ENCODE results near the gene LEF1.
A peak's percentile ranks its signal among the peaks of the same experiment; 100 is the strongest.

LEF1 gene

GRCh38 chr4:108172231-108172752, 3.6 kb upstream of the LEF1 start:
- TF ChIP-seq ZNF70 (CRISPR knock-in tag; IDR thresholded peaks at IDR 0.05) (peak; percentile 47; the same call in 1 of the 2 replicates), CSDC2 (CRISPR knock-in tag; IDR thresholded peaks at IDR 0.05) (no peak), TCF4 (CRISPR knock-in tag; IDR thresholded peaks at IDR 0.05; ENCODE audit: borderline replicate concordance) (no peak), GLIS3 (CRISPR knock-in tag; IDR thresholded peaks at IDR 0.05) (no peak), TSHZ2 (CRISPR knock-in tag; IDR thresholded peaks at IDR 0.05) (0 out of 2 replicates have a peak, but pooled peaks have one; percentile 10), TOX (CRISPR knock-in tag; IDR thresholded peaks at IDR 0.05; ENCODE audit: borderline replicate concordance) (no peak), BACH2 (CRISPR knock-in tag; IDR thresholded peaks at IDR 0.05; ENCODE audit: borderline replicate concordance) (no peak), CSRNP3 (CRISPR knock-in tag; IDR thresholded peaks at IDR 0.05) (no peak), RARB (CRISPR knock-in tag; IDR thresholded peaks at IDR 0.05) (no peak), ZC3H10 (CRISPR knock-in tag; IDR thresholded peaks at IDR 0.05) (no peak)
- TF ChIP-seq, protein P1, sequence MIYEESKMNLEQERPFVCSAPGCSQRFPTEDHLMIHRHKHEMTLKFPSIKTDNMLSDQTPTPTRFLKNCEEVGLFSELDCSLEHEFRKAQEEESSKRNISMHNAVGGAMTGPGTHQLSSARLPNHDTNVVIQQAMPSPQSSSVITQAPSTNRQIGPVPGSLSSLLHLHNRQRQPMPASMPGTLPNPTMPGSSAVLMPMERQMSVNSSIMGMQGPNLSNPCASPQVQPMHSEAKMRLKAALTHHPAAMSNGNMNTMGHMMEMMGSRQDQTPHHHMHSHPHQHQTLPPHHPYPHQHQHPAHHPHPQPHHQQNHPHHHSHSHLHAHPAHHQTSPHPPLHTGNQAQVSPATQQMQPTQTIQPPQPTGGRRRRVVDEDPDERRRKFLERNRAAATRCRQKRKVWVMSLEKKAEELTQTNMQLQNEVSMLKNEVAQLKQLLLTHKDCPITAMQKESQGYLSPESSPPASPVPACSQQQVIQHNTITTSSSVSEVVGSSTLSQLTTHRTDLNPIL (CRISPR knock-in tag; IDR thresholded peaks at IDR 0.05; ENCODE audit: low read depth), result no peak
- peak; percentile 43 for ATAC-seq

GRCh38 chr4:108171339-108172230, 2.9 kb upstream of the LEF1 start:
- no peak for ATAC-seq
- TF ChIP-seq GLIS3 (CRISPR knock-in tag; IDR thresholded peaks at IDR 0.05), result no peak
- no peak for TF ChIP-seq BACH2 (CRISPR knock-in tag; IDR thresholded peaks at IDR 0.05; ENCODE audit: borderline replicate concordance)
- TF ChIP-seq ARNTL (CRISPR knock-in tag; IDR thresholded peaks at IDR 0.05; ENCODE audit: borderline replicate concordance, low read depth), result no peak
- no peak for TF ChIP-seq ISL1 (CRISPR knock-in tag; IDR thresholded peaks at IDR 0.05)
- no peak for TF ChIP-seq CSRNP3 (CRISPR knock-in tag; IDR thresholded peaks at IDR 0.05)
- no peak for TF ChIP-seq TSHZ2 (CRISPR knock-in tag; IDR thresholded peaks at IDR 0.05)
- TF ChIP-seq, protein P1 (CRISPR knock-in tag; IDR thresholded peaks at IDR 0.05; ENCODE audit: low read depth), result no peak
- no peak for TF ChIP-seq ZFP3 (CRISPR knock-in tag; IDR thresholded peaks at IDR 0.05)
- no peak for TF ChIP-seq ZNF565 (CRISPR knock-in tag; conservative IDR thresholded peaks at IDR 0.05; ENCODE audit: low read depth)
- no peak for TF ChIP-seq TOX (CRISPR knock-in tag; IDR thresholded peaks at IDR 0.05; ENCODE audit: borderline replicate concordance)
- TF ChIP-seq ZC3H10 (CRISPR knock-in tag; IDR thresholded peaks at IDR 0.05), result no peak
- TF ChIP-seq CSDC2 (CRISPR knock-in tag; IDR thresholded peaks at IDR 0.05), result no peak
- no peak for TF ChIP-seq ESRRG (CRISPR knock-in tag; IDR thresholded peaks at IDR 0.05)
- TF ChIP-seq PPARA (CRISPR knock-in tag; IDR thresholded peaks at IDR 0.05; ENCODE audit: borderline replicate concordance), result no peak
- TF ChIP-seq SNAI2 (CRISPR knock-in tag; IDR thresholded peaks at IDR 0.05), result no peak

Data from SK-N-SH treated with all-trans-retinoic acid at 6 μM for 48 hours (cell line).